Cardiac fibroblast (primary cell): ENCODE results near the gene DNAJC6.
"Not testable (repeated sequence)": the region's sequence is repeated elsewhere in the genome, so short reads cannot be mapped to it uniquely, and the experiment has no call there.

Source experiments
- DNase-seq, 2 donors: peaks; one replicate each; pipeline versions ENCODE4 v3.0.0 to v3.0.0-alpha.2; 2010; ENCODE audit warnings: low read depth in 2 of 2
- H3K4me3 ChIP-seq, 2 donors: replicated peaks in 1 of 2; 1 replicate in 1 of 2; 2 replicates in 1 of 2; pipeline ENCODE4 v1.5.1; 2011; ENCODE audit warnings: low read depth in 2 of 2, low read length in 2 of 2, mild to moderate bottlenecking in 2 of 2, moderate library complexity in 1 of 2
- TF ChIP-seq, protein P1 (sequence below): IDR thresholded peaks from one replicate; pipeline ENCODE4 v1.5.1; 2011; ENCODE audit warnings: low read depth, mild to moderate bottlenecking, low read length, inconsistent platforms

The DNAJC6 gene

DNA sequence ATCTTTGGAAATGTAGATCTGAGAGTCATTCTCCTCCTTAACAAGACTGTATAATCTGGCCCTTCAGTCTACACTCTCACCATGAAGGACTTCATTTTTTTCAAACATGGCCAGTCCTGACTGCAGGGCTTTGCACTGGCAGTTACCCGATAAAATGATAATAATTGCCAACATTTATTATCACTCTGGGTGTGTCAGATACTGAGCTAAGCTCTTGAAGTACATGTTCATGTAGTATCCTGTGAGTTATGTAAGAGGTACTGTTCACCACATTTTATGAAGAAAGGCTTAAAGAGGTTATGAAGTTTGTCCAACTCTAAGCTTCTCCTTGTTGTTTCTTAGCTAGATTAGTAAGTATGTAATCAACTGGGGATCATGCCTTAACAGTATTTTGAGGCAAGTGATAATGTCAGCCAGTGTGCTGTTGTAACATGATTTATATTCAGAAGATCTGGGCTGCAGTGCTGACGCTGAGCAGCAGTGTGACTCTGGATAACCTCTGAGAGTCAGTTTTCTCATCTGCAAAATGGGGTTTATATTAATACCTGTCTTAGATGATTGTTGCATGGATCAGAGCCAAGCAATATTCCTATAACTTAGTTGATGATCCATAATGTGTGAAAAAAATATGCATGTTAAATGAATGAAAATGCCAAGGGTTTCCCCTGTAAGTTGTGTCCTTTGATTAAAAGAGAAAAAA lies 69.1 kb downstream of the DNAJC6 start:
- TF ChIP-seq, protein P1, sequence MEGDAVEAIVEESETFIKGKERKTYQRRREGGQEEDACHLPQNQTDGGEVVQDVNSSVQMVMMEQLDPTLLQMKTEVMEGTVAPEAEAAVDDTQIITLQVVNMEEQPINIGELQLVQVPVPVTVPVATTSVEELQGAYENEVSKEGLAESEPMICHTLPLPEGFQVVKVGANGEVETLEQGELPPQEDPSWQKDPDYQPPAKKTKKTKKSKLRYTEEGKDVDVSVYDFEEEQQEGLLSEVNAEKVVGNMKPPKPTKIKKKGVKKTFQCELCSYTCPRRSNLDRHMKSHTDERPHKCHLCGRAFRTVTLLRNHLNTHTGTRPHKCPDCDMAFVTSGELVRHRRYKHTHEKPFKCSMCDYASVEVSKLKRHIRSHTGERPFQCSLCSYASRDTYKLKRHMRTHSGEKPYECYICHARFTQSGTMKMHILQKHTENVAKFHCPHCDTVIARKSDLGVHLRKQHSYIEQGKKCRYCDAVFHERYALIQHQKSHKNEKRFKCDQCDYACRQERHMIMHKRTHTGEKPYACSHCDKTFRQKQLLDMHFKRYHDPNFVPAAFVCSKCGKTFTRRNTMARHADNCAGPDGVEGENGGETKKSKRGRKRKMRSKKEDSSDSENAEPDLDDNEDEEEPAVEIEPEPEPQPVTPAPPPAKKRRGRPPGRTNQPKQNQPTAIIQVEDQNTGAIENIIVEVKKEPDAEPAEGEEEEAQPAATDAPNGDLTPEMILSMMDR: no peak
- H3K4me3 ChIP-seq: no peak overlapping the region
- no peak for DNase-seq

DNA sequence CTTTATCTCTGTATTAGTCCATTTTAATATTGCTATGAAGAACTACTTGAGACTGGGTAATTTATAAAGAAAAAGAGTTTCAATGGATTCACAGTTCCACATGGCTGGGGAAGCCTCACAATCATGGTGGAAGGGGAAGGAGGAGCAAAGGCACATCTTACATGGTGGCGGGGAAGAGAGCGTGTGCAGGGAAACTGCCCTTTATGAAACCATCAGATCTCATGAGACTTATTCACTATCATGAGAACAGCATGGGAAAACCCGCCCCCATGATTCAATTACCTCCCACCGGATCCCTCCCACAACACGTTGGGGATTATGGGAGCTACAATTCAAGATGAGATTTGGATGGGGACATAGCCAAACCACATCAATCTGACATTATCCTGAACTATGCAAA lies 75.1 kb downstream of the DNAJC6 start:
- DNase-seq, H3K4me3 ChIP-seq: not testable (repeated sequence)

DNA sequence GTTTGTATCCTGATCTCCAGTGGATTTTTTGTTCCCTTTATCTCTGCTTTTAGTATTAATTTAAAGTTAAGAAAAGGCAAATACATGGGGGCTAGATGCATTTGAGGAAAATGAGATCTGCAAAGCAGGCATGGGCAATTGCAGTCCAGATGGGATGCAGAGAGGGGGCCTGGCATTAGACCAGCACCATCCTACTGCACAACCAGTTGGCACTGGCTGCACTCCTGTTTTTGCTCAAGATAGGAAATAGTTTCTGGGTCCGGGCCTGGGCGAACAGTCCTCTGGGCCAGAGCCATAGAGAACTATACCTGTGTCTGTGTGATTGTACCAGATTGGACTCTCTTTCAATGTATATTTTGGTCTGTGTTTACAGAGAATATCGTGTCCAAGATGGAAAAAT lies 77.1 kb downstream of the DNAJC6 start:
- no peak overlapping the region for H3K4me3 ChIP-seq
- DNase-seq: no peak
- TF ChIP-seq, protein P1: no peak

DNA sequence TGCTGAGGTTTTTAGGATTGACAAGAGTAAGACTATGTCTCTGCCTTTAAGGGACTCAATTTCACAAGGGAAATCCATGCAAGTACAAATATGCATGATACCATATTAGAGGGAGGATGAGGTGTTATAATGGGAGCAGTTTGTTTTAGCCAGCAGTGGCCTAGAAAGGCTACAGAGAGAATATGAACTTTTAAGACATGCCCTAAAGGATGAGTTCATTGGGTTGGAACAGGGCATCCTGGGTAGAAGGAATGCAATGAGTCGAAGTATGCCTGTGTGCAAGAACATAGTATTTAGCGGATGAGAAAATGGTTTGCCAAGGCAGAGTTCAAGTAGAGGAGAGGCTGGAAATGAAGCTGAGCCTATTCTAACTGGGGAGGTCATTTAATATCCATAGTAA lies 78.5 kb downstream of the DNAJC6 start:
- no peak for DNase-seq
- TF ChIP-seq, protein P1: no peak
- H3K4me3 ChIP-seq: no peak overlapping the region

DNA sequence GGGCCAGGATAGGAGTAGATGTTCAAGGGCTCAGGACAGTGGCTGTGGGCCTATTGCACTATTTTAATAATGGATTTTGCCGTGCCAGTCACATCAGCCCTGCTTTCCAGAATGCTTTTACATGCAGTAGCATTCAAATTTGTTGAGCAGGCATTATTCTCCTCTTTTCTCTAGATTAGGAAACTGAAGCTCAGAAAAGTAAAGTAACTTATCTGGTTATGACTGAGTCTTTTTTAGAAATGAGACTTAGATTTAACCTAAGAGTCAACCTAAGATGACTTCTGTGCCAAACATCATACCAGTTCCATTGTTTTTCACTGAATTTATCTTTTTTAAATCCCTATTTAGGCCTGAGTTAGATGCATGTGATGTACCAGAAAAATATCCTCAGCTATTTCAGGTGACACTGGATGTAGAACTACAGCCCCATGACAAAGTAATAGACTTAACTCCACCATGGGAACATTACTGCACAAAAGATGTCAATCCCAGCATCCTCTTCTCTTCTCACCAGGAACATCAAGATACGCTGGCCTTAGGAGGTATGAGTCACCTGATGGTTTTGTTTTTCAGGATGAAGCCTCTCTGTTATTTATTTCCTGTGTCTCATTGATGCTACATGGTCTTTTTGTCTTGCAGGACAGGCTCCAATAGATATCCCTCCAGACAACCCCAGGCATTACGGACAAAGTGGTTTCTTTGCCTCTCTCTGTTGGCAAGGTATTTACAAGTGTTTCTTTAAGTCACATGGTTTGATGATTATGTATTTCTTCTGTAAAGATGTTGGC lies 79.8 kb downstream of the DNAJC6 start:
- TF ChIP-seq, protein P1: no peak
- H3K4me3 ChIP-seq: no peak overlapping the region
- DNase-seq: peak in 1 of 2 donors; percentile 57

DNA sequence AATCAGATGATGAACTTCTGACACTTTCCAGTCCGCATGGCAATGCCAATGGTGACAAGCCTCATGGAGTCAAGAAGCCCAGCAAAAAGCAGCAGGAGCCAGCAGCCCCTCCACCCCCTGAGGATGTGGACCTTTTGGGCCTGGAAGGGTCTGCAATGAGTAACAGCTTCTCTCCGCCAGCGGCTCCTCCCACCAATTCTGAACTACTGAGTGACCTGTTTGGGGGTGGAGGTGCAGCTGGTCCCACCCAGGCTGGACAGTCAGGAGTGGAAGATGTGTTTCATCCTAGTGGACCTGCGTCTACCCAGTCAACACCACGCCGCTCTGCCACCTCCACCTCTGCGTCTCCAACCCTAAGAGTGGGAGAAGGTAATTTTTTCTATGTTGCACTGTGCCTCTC lies 83.2 kb downstream of the DNAJC6 start:
- no peak for DNase-seq
- H3K4me3 ChIP-seq: no peak overlapping the region
- TF ChIP-seq, protein P1: no peak

DNA sequence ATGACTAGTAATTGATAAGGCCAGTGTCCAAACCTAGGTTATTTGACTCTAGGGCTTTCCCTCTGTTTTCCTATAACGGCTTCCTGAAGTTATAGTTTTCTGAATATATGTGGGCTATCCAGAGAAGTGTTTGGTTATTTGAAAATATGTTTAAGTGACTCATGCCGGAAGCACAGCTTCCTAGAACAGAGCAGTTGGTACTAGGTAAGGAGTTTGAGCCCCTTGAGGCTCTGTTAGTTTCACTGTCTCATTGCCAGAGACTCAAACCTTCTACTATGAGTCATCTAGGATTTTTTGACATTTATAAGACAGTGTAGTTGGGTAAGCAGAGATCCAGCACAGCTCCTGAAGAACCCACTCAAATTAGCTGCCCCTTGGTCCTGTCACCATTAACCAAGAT lies 84.0 kb downstream of the DNAJC6 start:
- peak; percentile 18 to 79 for DNase-seq
- H3K4me3 ChIP-seq: no peak overlapping the region
- TF ChIP-seq, protein P1: no peak
